ENCODE results near the gene APBA2. TPM values are rescaled to one million over a fixed set of nuclear protein-coding genes. Genes with fewer than 3 reads are reported as not detected.
"Not testable (repeated sequence)": the region's sequence is repeated elsewhere in the genome, so short reads cannot be mapped to it uniquely, and the experiment has no call there.

Gene APBA2
- total and polyA plus RNA-seq, 3 donors from 2014 or later = 18.5 to 37.7 (median 29.5) TPM

GRCh38 chr15:29040370-29040751, 154.6 kb downstream of the APBA2 start:
- H3K4me3 ChIP-seq = no peak overlapping the region
- WGBS, 2 donors = 70 to 73% methylated on average over 8 of the region's 8 CpGs
- no peak overlapping the region for H3K27ac ChIP-seq
- TF ChIP-seq POLR2A (IDR thresholded peaks at IDR 0.05) (no peak), CTCF (IDR thresholded peaks at IDR 0.05) (no peak)
- H3K36me3 ChIP-seq (ENCODE audit: low read depth, missing control alignments) = no peaks in the 10 kb centered on the region
- intact Hi-C loops (cut with DNase I; ENCODE audit: low total_unique reads) = no loop called here
- no peak for DNase-seq
- no peaks in the 10 kb centered on the region for H3K4me1 ChIP-seq
- no peaks in the 10 kb centered on the region for H3K27me3 ChIP-seq
- H3K9me3 ChIP-seq = no peaks in the 10 kb centered on the region

- no peak for DNase-seq
- Histone ChIP-seq H3K27me3 (no peaks in the 10 kb centered on the region), H3K9me3 (no peaks in the 10 kb centered on the region), H3K36me3 (ENCODE audit: low read depth, missing control alignments) (no peaks in the 10 kb centered on the region), H3K4me3 (no peak overlapping the region), H3K4me1 (no peaks in the 10 kb centered on the region), H3K27ac (no peak overlapping the region)
- WGBS, 2 donors = 74 to 75% methylated on average over 9 of the region's 9 CpGs
- intact Hi-C loops (cut with DNase I; ENCODE audit: low total_unique reads) = no loop called here
- TF ChIP-seq POLR2A (IDR thresholded peaks at IDR 0.05) (no peak), CTCF (IDR thresholded peaks at IDR 0.05) (no peak)
These were observed 158.1 kb downstream of the APBA2 start for GRCh38 chr15:29043736-29044502.

GRCh38 chr15:29044503-29044901, 158.7 kb downstream of the APBA2 start:
- no peaks in the 10 kb centered on the region for H3K27me3 ChIP-seq
- H3K27ac ChIP-seq = no peak overlapping the region
- intact Hi-C loops (cut with DNase I; ENCODE audit: low total_unique reads) = no loop called here
- no peak overlapping the region for H3K4me3 ChIP-seq
- TF ChIP-seq POLR2A (IDR thresholded peaks at IDR 0.05) (no peak), CTCF (IDR thresholded peaks at IDR 0.05) (no peak)
- H3K36me3 ChIP-seq (ENCODE audit: low read depth, missing control alignments) = no peaks in the 10 kb centered on the region
- H3K9me3 ChIP-seq = no peaks in the 10 kb centered on the region
- 89 to 100% methylated on average over 1 of the region's 1 CpG for WGBS, 2 donors
- no peak for DNase-seq
- H3K4me1 ChIP-seq = no peaks in the 10 kb centered on the region

- H3K9me3 ChIP-seq; H3K4me1 ChIP-seq; H3K36me3 ChIP-seq (ENCODE audit: low read depth, missing control alignments); DNase-seq; H3K27me3 ChIP-seq; intact Hi-C loops (cut with DNase I; ENCODE audit: low total_unique reads); H3K27ac ChIP-seq; H3K4me3 ChIP-seq: not testable (repeated sequence)
- 92 to 95% methylated on average over 7 of the region's 7 CpGs for WGBS, 2 donors
These were observed 159.4 kb downstream of the APBA2 start for GRCh38 chr15:29045161-29045560.

- DNase-seq = no peak
- intact Hi-C loops (cut with DNase I; ENCODE audit: low total_unique reads) = no loop called here
- no peaks in the 10 kb centered on the region for H3K27me3 ChIP-seq
- TF ChIP-seq POLR2A (IDR thresholded peaks at IDR 0.05) (no peak), CTCF (IDR thresholded peaks at IDR 0.05) (no peak)
- no peak overlapping the region for H3K4me3 ChIP-seq
- no peaks in the 10 kb centered on the region for H3K36me3 ChIP-seq (ENCODE audit: low read depth, missing control alignments)
- WGBS, 2 donors = 62 to 63% methylated on average over 3 of the region's 3 CpGs
- no peaks in the 10 kb centered on the region for H3K9me3 ChIP-seq
- no peak overlapping the region for H3K27ac ChIP-seq
- no peaks in the 10 kb centered on the region for H3K4me1 ChIP-seq
These were observed 159.9 kb downstream of the APBA2 start for GRCh38 chr15:29045717-29046116.
